NCI-H510A treated with DMSO at 0.1 percent for 48 hours (cell line): ENCODE results near the gene AOPEP.

Experiments
- DNase-seq: peaks from one replicate; lab custom pipeline; 2025; lab: John Stamatoyannopoulos, UW

Gene AOPEP

GRCh38 chr9:94899464-94900221 lies 173.1 kb downstream of the AOPEP start:
- DNase-seq = no peak

- DNase-seq = no peak
These were observed 173.9 kb downstream of the AOPEP start for GRCh38 chr9:94900222-94901018.

- DNase-seq = no peak
These were observed 174.5 kb downstream of the AOPEP start for GRCh38 chr9:94901019-94901363.

- DNase-seq = no peak
These were observed 177.5 kb downstream of the AOPEP start for GRCh38 chr9:94903961-94904421.

GRCh38 chr9:94904806-94905205 lies 178.3 kb downstream of the AOPEP start:
- DNase-seq = no peak

- no peak for DNase-seq
These were observed 179.1 kb downstream of the AOPEP start for GRCh38 chr9:94905606-94906005.

GRCh38 chr9:94906181-94906580 lies 179.7 kb downstream of the AOPEP start:
- DNase-seq = no peak

- no peak for DNase-seq
These were observed 180.2 kb downstream of the AOPEP start for GRCh38 chr9:94906713-94907112.

GRCh38 chr9:94907264-94907936 lies 180.9 kb downstream of the AOPEP start:
- DNase-seq = no peak

- no peak for DNase-seq
These were observed 181.6 kb downstream of the AOPEP start for GRCh38 chr9:94908011-94908563.

- DNase-seq = no peak
These were observed 182.2 kb downstream of the AOPEP start for GRCh38 chr9:94908583-94909249.

GRCh38 chr9:94909250-94909894 lies 182.9 kb downstream of the AOPEP start:
- DNase-seq = no peak

GRCh38 chr9:94909965-94910730 lies 183.6 kb downstream of the AOPEP start:
- DNase-seq = no peak

GRCh38 chr9:94911211-94911610 lies 184.7 kb downstream of the AOPEP start:
- no peak for DNase-seq

- no peak for DNase-seq
These were observed 185.6 kb downstream of the AOPEP start for GRCh38 chr9:94911986-94912635.

GRCh38 chr9:94912700-94913249 lies 186.3 kb downstream of the AOPEP start:
- no peak for DNase-seq

- no peak for DNase-seq
These were observed 187.1 kb downstream of the AOPEP start for GRCh38 chr9:94913550-94913949.

- DNase-seq = no peak
These were observed 189.3 kb downstream of the AOPEP start for GRCh38 chr9:94915476-94916450.

- DNase-seq = peak; percentile 82
These were observed 190.5 kb downstream of the AOPEP start for GRCh38 chr9:94916956-94917355.
